ENCODE data around the gene LIF.

LIF gene

GRCh38 chr22:30295576-30295975 lies 49.0 kb upstream of the LIF start:
- Histone ChIP-seq H3K4me3 (ENCODE audit: low read depth, low read length) (no peak overlapping the region), H3K36me3 (ENCODE audit: control insufficient read depth in 2 of 2, insufficient read depth in 1 of 2, low read length in 2 of 2) (peaks cover 3 to 76% of the 10 kb centered on the region in 2 experiments; a peak in 2 of 3 replicates), H3K27ac (ENCODE audit: extremely low read depth, low read depth, low read length) (no peak overlapping the region), H3K9me3 (ENCODE audit: control insufficient read depth, insufficient read depth, low read depth, low read length) (no peaks in the 10 kb centered on the region), H3K4me1 (ENCODE audit: control insufficient read depth, insufficient read depth, low read length) (no peaks in the 10 kb centered on the region)
- TF ChIP-seq, protein P1, sequence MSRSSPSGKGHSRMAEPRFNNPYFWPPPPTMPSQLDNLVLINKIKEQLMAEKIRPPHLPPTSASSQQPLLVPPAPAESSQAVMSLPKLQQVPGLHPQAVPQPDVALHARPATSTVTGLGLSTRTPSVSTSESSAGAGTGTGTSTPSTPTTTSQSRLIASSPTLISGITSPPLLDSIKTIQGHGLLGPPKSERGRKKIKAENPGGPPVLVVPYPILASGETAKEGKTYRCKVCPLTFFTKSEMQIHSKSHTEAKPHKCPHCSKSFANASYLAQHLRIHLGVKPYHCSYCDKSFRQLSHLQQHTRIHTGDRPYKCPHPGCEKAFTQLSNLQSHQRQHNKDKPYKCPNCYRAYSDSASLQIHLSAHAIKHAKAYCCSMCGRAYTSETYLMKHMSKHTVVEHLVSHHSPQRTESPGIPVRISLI (tag by site-specific recombination; IDR thresholded peaks at IDR 0.05), result no peak
- TF ChIP-seq ZFP69B (tag by site-specific recombination; IDR thresholded peaks at IDR 0.05) (no peak), KLF16 (tag by site-specific recombination; IDR thresholded peaks at IDR 0.05) (no peak), ZNF449 (tag by site-specific recombination; IDR thresholded peaks at IDR 0.05) (no peak), KLF8 (tag by site-specific recombination; IDR thresholded peaks at IDR 0.05) (no peak), ZNF596 (tag by site-specific recombination; IDR thresholded peaks at IDR 0.05) (no peak), ZNF138 (tag by site-specific recombination; IDR thresholded peaks at IDR 0.05; ENCODE audit: borderline replicate concordance) (no peak), TCF7L2 (IDR thresholded peaks at IDR 0.05; ENCODE audit: borderline replicate concordance, low read depth, low read length) (no peak), ZNF10 (tag by site-specific recombination; IDR thresholded peaks at IDR 0.05) (no peak), BCL6B (tag by site-specific recombination; IDR thresholded peaks at IDR 0.05) (no peak), ZNF341 (tag by site-specific recombination; IDR thresholded peaks at IDR 0.05; ENCODE audit: low read depth) (no peak), ZFP41 (tag by site-specific recombination; IDR thresholded peaks at IDR 0.05; ENCODE audit: borderline replicate concordance) (no peak), ZNF791 (tag by site-specific recombination; IDR thresholded peaks at IDR 0.05) (no peak), ZSCAN16 (tag by site-specific recombination; IDR thresholded peaks at IDR 0.05) (no peak), ZNF624 (tag by site-specific recombination; IDR thresholded peaks at IDR 0.05) (no peak), ZNF777 (tag by site-specific recombination; IDR thresholded peaks at IDR 0.05; ENCODE audit: borderline replicate concordance) (no peak), ZNF214 (tag by site-specific recombination; IDR thresholded peaks at IDR 0.05; ENCODE audit: borderline replicate concordance) (no peak), ZNF280C (tag by site-specific recombination; IDR thresholded peaks at IDR 0.05) (no peak)
- TF ChIP-seq, protein P2, sequence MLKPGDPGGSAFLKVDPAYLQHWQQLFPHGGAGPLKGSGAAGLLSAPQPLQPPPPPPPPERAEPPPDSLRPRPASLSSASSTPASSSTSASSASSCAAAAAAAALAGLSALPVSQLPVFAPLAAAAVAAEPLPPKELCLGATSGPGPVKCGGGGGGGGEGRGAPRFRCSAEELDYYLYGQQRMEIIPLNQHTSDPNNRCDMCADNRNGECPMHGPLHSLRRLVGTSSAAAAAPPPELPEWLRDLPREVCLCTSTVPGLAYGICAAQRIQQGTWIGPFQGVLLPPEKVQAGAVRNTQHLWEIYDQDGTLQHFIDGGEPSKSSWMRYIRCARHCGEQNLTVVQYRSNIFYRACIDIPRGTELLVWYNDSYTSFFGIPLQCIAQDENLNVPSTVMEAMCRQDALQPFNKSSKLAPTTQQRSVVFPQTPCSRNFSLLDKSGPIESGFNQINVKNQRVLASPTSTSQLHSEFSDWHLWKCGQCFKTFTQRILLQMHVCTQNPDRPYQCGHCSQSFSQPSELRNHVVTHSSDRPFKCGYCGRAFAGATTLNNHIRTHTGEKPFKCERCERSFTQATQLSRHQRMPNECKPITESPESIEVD (tag by site-specific recombination; IDR thresholded peaks at IDR 0.05), result no peak
- TF ChIP-seq, protein P3, sequence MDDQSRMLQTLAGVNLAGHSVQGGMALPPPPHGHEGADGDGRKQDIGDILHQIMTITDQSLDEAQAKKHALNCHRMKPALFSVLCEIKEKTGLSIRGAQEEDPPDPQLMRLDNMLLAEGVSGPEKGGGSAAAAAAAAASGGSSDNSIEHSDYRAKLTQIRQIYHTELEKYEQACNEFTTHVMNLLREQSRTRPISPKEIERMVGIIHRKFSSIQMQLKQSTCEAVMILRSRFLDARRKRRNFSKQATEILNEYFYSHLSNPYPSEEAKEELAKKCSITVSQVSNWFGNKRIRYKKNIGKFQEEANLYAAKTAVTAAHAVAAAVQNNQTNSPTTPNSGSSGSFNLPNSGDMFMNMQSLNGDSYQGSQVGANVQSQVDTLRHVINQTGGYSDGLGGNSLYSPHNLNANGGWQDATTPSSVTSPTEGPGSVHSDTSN (CRISPR knock-in tag; IDR thresholded peaks at IDR 0.05), result no peak
- CTCF ChIA-PET, result interaction anchor here (0.7 to 2.2 kb wide), 2 partner anchors 8 to 188 kb away, joined by 3 to 8 read pairs; no protein-coding TSS in a partner anchor
- POLR2A ChIA-PET, result no interaction called here

Data from HEK293 (cell line).